Measurements from ENCODE around the gene ARID1B.

The ARID1B gene

DNA sequence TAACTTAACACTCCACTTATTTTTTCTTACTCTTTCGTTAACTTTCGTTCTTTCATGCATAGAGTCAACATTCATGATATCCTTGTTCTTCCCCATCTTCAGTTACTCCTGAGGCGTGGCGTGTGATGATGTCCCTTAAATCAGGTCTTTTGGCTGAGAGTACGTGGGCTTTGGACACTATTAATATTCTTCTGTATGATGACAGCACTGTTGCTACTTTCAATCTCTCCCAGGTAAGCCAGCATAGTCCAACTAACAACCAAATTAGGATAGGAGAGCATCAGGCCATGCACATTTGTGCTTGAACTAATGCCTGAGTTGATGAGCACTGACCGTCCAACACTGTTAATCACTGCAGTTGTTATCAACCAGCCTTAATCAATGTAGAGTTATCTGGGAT lies 426.6 kb downstream of the ARID1B start:
- H3K79me2 ChIP-seq (ENCODE audit: insufficient read depth, low read length): no peaks in the 10 kb centered on the region
- H3K4me1 ChIP-seq (ENCODE audit: insufficient read depth, low read length): no peaks in the 10 kb centered on the region
- TF ChIP-seq, protein P1, sequence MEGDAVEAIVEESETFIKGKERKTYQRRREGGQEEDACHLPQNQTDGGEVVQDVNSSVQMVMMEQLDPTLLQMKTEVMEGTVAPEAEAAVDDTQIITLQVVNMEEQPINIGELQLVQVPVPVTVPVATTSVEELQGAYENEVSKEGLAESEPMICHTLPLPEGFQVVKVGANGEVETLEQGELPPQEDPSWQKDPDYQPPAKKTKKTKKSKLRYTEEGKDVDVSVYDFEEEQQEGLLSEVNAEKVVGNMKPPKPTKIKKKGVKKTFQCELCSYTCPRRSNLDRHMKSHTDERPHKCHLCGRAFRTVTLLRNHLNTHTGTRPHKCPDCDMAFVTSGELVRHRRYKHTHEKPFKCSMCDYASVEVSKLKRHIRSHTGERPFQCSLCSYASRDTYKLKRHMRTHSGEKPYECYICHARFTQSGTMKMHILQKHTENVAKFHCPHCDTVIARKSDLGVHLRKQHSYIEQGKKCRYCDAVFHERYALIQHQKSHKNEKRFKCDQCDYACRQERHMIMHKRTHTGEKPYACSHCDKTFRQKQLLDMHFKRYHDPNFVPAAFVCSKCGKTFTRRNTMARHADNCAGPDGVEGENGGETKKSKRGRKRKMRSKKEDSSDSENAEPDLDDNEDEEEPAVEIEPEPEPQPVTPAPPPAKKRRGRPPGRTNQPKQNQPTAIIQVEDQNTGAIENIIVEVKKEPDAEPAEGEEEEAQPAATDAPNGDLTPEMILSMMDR (IDR thresholded peaks at IDR 0.05; ENCODE audit: borderline replicate concordance, extremely low read depth, low read length, poor library complexity, severe bottlenecking): no peak
- TF ChIP-seq EZH2 (IDR thresholded peaks at IDR 0.05; ENCODE audit: borderline replicate concordance, low read depth, low read length, severe bottlenecking): no peak
- ATAC-seq (ENCODE audit: insufficient read depth, low read depth) (no peak), DNase-seq (no peak)
- H3K4me2 ChIP-seq (ENCODE audit: insufficient read depth, low read length): no peak overlapping the region
- no peak overlapping the region for H2AFZ ChIP-seq (ENCODE audit: low read depth, low read length)
- no peak overlapping the region for H3K4me3 ChIP-seq (ENCODE audit: low read depth in 1 of 2, low read length in 2 of 2)
- H3K9ac ChIP-seq (ENCODE audit: low read depth, low read length): no peak overlapping the region
- no peaks in the 10 kb centered on the region for H3K9me3 ChIP-seq (ENCODE audit: insufficient read depth, low read length, severe bottlenecking)
- no peaks in the 10 kb centered on the region for H3K27me3 ChIP-seq (ENCODE audit: insufficient read depth, low read length, poor library complexity)
- peaks cover under 1% of the 10 kb centered on the region for H4K20me1 ChIP-seq (ENCODE audit: insufficient read depth, low read length)
- H3K36me3 ChIP-seq (ENCODE audit: insufficient read depth, low read length): peaks cover 88% of the 10 kb centered on the region
- H3K27ac ChIP-seq (ENCODE audit: low read length): no peak overlapping the region

- Histone ChIP-seq H3K27me3 (ENCODE audit: insufficient read depth, low read length, poor library complexity) (no peaks in the 10 kb centered on the region), H3K9ac (ENCODE audit: low read depth, low read length) (no peak overlapping the region), H3K79me2 (ENCODE audit: insufficient read depth, low read length) (no peaks in the 10 kb centered on the region), H3K4me3 (ENCODE audit: low read depth in 1 of 2, low read length in 2 of 2) (no peak overlapping the region), H3K27ac (ENCODE audit: low read length) (no peak overlapping the region), H3K4me2 (ENCODE audit: insufficient read depth, low read length) (no peak overlapping the region), H3K9me3 (ENCODE audit: insufficient read depth, low read length, severe bottlenecking) (no peaks in the 10 kb centered on the region), H4K20me1 (ENCODE audit: insufficient read depth, low read length) (no peaks in the 10 kb centered on the region; the same call in none of the 2 replicates), H2AFZ (ENCODE audit: low read depth, low read length) (no peak overlapping the region), H3K36me3 (ENCODE audit: insufficient read depth, low read length) (peaks cover 77% of the 10 kb centered on the region), H3K4me1 (ENCODE audit: insufficient read depth, low read length) (no peaks in the 10 kb centered on the region)
- ATAC-seq (ENCODE audit: insufficient read depth, low read depth) (no peak), DNase-seq (no peak)
- TF ChIP-seq, protein P1 (IDR thresholded peaks at IDR 0.05; ENCODE audit: borderline replicate concordance, extremely low read depth, low read length, poor library complexity, severe bottlenecking): no peak
- no peak for TF ChIP-seq EZH2 (IDR thresholded peaks at IDR 0.05; ENCODE audit: borderline replicate concordance, low read depth, low read length, severe bottlenecking)
Measured at GRCh38 chr6:157205473-157206358, 428.5 kb downstream of the ARID1B start.

DNA sequence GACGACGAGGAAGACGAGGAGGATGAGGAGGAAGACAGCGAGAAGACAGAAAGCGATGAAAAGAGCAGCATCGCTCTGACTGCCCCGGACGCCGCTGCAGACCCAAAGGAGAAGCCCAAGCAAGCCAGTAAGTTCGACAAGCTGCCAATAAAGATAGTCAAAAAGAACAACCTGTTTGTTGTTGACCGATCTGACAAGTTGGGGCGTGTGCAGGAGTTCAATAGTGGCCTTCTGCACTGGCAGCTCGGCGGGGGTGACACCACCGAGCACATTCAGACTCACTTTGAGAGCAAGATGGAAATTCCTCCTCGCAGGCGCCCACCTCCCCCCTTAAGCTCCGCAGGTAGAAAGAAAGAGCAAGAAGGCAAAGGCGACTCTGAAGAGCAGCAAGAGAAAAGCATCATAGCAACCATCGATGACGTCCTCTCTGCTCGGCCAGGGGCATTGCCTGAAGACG lies 429.2 kb downstream of the ARID1B start:
- Histone ChIP-seq H3K36me3 (ENCODE audit: insufficient read depth, low read length) (peaks cover 70% of the 10 kb centered on the region), H3K27ac (ENCODE audit: low read length) (no peak overlapping the region)

More for the DNA sequence above, 429.2 kb downstream of the ARID1B start:
- no peaks in the 10 kb centered on the region for H3K9me3 ChIP-seq (ENCODE audit: insufficient read depth, low read length, severe bottlenecking)
- H3K9ac ChIP-seq (ENCODE audit: low read depth, low read length): no peak overlapping the region
- TF ChIP-seq, protein P1 (IDR thresholded peaks at IDR 0.05; ENCODE audit: borderline replicate concordance, extremely low read depth, low read length, poor library complexity, severe bottlenecking): no peak
- TF ChIP-seq EZH2 (IDR thresholded peaks at IDR 0.05; ENCODE audit: borderline replicate concordance, low read depth, low read length, severe bottlenecking): no peak
- no peak overlapping the region for H3K4me3 ChIP-seq (ENCODE audit: low read depth in 1 of 2, low read length in 2 of 2)
- H3K79me2 ChIP-seq (ENCODE audit: insufficient read depth, low read length): no peaks in the 10 kb centered on the region
- H3K27me3 ChIP-seq (ENCODE audit: insufficient read depth, low read length, poor library complexity): no peaks in the 10 kb centered on the region
- H3K4me1 ChIP-seq (ENCODE audit: insufficient read depth, low read length): no peaks in the 10 kb centered on the region
- H3K4me2 ChIP-seq (ENCODE audit: insufficient read depth, low read length): no peak overlapping the region
- H4K20me1 ChIP-seq (ENCODE audit: insufficient read depth, low read length): no peaks in the 10 kb centered on the region; the same call in none of the 2 replicates
- H2AFZ ChIP-seq (ENCODE audit: low read depth, low read length): no peak overlapping the region
- no peak for DNase-seq
- ATAC-seq (ENCODE audit: insufficient read depth, low read depth): no peak

Measured in DND-41 (cell line).